NCI-H146 treated with DMSO at 0.1 percent for 48 hours (cell line): Measurements from ENCODE around the gene WDR37.
"Not testable (repeated sequence)": the region's sequence is repeated elsewhere in the genome, so short reads cannot be mapped to it uniquely, and the experiment has no call there.

Experiments
- DNase-seq: peaks from one replicate; lab custom pipeline; 2025; ENCODE audit not compliant: unreplicated experiment; lab: John Stamatoyannopoulos, UW

WDR37 gene, protein sequence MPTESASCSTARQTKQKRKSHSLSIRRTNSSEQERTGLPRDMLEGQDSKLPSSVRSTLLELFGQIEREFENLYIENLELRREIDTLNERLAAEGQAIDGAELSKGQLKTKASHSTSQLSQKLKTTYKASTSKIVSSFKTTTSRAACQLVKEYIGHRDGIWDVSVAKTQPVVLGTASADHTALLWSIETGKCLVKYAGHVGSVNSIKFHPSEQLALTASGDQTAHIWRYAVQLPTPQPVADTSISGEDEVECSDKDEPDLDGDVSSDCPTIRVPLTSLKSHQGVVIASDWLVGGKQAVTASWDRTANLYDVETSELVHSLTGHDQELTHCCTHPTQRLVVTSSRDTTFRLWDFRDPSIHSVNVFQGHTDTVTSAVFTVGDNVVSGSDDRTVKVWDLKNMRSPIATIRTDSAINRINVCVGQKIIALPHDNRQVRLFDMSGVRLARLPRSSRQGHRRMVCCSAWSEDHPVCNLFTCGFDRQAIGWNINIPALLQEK

DNA sequence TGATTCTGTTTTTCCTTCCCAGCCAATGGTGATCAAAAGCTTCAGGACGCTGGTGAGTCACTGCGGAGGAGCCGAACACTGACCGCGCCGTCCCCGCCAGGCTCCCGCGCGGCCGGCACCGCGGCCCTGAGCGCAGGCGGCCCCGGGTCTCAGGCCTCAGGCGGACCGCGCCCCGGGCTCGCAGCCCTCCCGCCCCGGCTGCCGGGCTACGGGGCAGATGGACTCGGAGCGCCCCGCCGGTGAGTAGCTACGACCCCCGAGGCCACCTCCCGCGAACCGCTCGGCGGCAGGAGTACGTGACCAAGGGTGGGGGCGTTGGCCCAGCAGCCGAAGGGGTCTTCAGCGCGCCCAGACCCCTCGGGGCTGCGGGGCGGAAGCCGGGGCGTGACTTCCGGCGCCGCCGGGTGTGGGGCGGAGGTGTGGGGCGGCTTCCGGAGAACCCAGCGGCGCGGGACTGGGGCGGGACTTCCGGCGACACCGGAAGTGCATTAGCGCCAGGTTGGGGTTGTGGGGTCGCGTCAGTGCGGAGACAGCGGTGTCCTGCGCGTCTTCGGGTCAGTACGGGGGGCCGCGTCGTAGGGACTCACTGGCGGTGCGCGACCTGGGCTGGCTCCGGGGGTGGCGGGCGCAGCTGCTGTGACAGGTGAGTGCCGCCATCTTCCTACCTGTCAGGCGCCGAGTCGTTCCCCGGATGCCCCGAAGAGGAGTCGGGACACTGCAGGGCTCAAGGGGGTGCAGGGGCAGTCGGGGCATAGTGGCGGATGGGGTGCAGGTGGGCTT is at the start of gene WDR37:
Gene WDR37, plus strand, starts transcription at position 60 of the 780 bp plus-strand sequence. CDS start 15,771 bp downstream, outside the sequence.
- peak; percentile 79 for DNase-seq

DNA sequence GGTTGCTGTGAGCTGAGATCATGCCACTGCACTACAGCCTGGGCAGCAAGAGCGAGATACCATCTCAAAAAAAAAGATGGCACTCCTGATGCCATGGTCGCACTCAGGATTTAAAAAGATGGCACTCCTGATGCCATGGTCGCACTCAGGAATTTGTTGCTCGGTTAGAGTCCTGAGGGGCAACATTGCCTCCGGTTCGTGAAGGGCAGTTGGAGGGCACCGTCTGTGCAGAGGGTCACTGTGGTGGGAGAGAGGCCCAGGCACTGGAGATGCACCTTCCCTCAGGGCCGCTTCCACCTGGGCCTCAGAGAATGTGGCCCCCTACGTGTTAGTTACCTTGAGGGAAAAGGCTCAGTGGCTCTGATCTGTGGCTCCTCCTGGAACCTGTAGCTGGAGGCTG is 49.6 kb upstream of the WDR37 start:
- DNase-seq: no peak

DNA sequence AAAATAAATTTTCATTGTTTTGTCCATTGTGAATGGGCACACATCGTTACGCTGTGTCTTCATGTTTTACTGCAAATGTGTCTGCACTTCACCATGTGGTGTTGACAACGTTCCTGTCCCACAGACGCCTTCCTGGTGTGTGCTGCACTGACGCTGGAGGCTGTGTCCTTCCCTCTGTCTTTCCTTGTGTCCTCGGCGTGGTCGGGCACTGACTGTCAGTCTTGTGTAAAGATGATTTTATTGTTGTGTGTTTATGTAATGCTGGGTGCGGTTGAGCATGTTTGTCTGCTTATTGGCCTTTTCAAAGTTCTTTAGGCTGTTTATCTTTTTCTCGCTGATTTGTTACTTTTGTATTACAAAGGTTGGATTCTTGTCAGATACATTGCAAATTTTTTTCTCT is 48.6 kb upstream of the WDR37 start:
- DNase-seq: no peak

DNA sequence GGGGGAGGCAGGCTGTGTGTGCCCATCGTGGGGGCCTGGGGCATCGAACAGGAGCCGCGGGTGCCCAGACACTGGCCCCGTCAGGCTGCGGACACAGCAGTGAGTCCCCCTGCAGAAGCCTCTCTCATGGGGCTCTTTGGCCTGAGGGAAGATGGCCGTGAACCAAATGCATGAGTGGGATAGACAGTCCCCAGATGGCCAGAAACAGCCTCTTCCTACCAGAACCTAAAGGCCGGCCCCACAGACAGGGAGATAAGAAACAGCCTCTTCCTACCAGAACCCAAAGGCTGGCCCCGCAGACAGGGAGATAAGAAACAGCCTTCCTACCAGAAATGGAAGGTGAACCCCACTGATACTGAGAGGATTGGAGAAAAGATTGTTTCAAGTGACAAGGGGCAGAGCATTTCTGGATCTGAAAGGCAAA is 47.1 kb upstream of the WDR37 start:
- no peak for DNase-seq

DNA sequence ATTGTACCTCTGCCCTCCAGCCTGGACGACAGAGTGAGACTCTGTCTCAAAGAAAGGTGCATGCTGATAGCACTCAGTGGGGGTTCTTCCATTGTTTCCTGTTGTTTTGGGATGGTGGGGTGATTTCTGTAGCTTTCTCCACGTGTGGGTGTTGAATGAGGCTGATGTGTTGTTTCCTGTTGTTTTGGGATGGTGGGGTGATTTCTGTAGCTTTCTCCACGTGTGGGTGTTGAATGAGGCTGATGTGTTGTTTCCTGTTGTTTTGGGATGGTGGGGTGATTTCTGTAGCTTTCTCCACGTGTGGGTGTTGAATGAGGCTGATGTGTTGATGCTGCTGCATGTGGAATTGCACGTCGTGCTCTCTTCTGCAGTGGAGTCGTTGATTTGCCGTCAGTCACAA is 46.2 kb upstream of the WDR37 start:
- DNase-seq: not testable (repeated sequence)

DNA sequence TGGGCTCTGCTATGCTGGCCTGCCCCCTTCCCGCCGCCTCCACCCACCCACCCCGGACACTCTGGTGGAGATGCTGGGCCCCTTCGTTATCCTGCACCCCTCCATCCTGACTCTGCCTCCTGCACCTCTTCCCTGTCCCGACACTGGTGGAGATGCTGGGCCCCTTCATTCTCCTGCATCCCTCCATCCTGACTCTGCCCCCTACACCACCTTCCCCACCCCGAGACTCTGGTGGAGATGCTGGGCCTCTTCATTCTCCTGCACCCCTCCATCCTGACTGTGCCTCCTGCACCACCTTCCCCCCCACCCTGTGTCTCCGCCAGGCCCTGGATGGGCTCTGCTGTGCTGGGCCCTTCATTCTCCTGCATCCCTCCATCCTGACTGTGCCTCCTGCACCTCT is 45.5 kb upstream of the WDR37 start:
- DNase-seq: no peak

GRCh38 chr10:1011696-1012095 is 44.5 kb upstream of the WDR37 start:
- no peak for DNase-seq

- DNase-seq: no peak
Observed at GRCh38 chr10:1015688-1016087, 40.5 kb upstream of the WDR37 start.

DNA sequence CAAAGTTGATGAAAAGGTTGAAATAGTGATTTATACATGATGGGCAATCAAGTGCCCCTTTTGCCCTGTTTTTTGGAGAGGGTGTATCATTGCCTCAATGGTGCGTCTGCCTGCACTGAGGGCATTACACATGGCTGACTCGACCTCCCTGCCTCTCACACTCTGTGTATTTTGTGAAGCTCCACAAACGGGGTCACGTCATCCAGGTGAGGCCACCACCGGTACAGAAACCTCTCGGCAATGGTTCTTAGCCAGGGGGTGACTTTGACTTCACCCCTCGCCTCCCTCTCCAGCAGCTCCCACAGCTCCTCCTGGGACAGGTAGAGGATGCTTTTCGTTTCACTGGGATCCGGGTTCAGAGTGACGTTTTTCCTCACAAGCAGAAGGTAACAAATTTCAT is 36.8 kb upstream of the WDR37 start:
- no peak for DNase-seq

- DNase-seq: no peak
Observed at GRCh38 chr10:1020460-1020859, 35.7 kb upstream of the WDR37 start.

GRCh38 chr10:1020958-1021357 is 35.2 kb upstream of the WDR37 start:
- no peak for DNase-seq

DNA sequence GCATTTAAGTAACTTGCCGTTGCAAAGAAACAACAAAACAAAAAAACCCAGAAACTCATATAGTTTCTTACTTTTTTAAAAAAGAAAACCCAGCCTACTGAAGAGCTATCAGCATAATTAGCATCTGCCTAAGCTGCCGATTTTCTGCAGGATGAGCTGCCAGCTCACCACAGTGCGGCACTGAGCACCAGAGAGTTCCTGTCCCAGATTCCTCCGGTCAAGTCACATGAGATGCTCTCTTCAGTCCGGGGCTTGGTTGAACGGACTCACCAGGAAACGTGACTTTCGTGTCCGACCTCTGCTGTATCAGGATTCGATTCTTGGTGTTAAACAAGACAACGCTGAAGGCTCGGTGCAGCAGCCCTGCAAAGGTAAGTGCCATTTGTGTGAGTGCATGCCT is 33.8 kb upstream of the WDR37 start:
- no peak for DNase-seq

- DNase-seq: no peak
Observed at GRCh38 chr10:1024103-1024502, 32.1 kb upstream of the WDR37 start.

- no peak for DNase-seq
Observed at GRCh38 chr10:1025683-1026082, 30.5 kb upstream of the WDR37 start, which contains the start of gene IDI2. IDI2 (minus strand) TSS chr10:1025859; CDS start chr10:1024723, 1,136 bp downstream.

DNA sequence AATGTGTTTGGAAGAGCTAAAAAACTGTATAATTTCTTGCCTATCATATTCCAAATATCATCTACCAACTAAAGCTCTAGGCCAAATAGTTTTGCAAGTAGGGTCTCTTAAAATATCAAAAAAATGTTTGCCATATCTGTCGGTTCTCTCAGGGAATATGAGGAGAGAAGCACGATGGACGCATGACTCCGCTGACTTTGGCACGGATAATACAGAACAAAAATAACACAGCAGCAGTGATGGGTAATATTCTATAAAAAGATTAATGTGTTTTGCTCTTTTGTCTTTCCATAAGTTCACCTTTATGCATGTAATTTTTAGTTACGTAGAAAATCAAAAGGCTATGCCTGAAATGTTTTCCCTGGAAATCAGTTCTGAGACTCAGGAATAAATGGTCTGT is 29.6 kb upstream of the WDR37 start:
- no peak for DNase-seq

DNA sequence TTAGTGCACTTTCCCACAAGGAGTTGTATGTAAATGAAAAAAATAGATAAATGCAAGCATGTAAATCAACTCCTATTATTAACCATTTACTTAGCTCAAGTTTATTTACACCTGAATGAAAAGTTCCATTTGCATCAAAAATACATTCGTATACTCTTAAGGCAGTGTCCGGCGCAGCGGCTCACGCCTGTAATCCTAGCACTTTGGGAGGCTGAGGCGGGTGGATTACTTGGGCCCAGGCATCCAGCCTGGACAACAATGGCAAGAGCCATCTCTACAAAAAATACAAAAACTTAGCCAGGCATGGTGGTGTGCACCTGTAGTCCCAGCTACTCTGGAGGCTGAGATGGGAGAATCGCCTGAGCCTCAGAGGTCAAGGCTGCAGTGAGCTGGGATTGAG is 26.3 kb upstream of the WDR37 start:
- no peak for DNase-seq

- DNase-seq: no peak
Observed at GRCh38 chr10:1033601-1034000, 22.6 kb upstream of the WDR37 start.

- DNase-seq: no peak
Observed at GRCh38 chr10:1034758-1035157, 21.4 kb upstream of the WDR37 start.

DNA sequence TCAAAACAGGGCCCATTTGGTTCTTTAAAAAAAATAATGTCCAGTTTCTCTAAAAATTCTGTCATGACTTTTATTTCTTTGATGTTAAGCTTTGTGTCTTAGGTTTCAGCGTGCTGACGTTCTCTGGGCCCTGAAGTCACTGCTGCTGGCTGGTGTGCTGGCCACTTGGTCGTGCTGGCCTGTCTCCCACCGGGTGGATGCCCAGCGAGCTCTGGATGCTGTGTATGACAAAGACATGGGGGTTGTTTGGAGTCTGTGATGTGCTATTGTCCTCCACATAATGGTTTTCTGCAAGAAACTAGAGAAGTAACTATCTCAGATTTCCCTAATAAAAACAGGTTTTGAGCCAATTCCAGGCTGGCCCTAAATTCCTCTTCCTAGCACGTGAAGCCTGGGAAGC is 21.0 kb upstream of the WDR37 start:
- no peak for DNase-seq

DNA sequence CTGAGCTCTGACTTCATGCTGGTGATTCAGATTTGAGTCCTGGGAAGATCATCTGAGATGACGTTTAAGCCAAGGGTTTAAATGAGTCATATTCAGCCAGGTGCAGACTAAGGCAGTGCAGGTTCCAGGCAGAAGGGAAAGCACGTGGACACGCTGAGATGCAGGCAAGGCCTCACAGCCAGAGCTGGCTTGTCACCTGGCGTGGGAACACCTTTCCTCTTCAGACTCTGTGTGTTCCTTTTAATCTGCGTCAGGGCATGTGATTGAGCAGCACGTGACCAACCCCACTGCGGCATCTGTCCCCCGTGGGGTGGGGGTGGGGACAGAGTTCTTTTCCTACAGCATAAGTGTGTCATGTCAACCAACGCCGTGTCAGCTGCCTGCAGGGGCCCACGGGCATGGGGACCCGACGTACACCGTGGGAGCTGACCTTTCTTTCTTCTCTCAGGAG is 19.8 kb upstream of the WDR37 start:
- DNase-seq: no peak

DNA sequence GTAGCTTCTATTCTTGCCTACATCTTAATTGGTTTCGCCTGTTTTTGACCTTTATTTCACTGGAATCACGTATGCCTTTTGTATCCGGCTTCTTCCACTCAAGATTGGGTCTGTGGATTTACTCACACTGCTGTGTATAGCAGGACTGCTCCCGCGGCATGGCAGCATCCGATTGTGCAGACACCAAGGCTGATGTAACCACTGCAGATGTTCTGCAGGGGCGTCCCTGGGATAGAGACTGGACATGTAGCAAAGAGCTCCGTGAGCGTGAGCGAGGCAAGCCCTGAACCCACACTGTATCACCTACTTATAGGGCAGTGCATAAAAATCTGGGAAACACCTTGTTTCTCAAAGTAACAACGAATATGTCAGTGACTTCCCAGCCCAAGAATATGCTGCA is 19.1 kb upstream of the WDR37 start:
- no peak for DNase-seq

DNA sequence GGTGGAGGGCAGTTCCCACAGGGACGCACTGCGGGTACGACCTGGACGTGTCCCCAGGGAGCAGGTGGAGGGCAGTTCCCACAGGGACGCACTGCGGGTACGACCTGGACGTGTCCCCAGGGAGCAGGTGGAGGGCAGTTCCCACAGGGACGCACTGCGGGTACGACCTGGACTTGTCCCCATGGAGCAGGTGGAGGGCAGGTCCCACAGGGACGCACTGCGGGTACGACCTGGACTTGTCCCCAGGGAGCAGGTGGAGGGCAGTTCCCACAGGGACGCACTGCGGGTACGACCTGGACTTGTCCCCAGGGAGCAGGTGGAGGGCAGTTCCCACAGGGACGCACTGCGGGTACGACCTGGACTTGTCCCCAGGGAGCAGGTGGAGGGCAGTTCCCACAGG is 17.4 kb upstream of the WDR37 start:
- not testable (repeated sequence) for DNase-seq
